Epithelial cell of esophagus (primary cell): ENCODE data around the gene JAM3.
A peak's percentile ranks its signal among the peaks of the same experiment; 100 is the strongest.
"Not testable (repeated sequence)": the region's sequence is repeated elsewhere in the genome, so short reads cannot be mapped to it uniquely, and the experiment has no call there.

Experiments used
- DNase-seq: peaks from one replicate; pipeline ENCODE4 v3.0.0; 2010; ENCODE audit warnings: low read depth
- H3K4me3 ChIP-seq: 2 replicates; pipeline ENCODE4 v1.5.1; 2011; ENCODE audit warnings: mild to moderate bottlenecking, low read length, control low read depth
- TF ChIP-seq, protein P1 (sequence below): IDR thresholded peaks from 2 replicates; pipeline ENCODE4 v1.5.1; 2011; ENCODE audit warnings: low read depth, mild to moderate bottlenecking, low read length, control low read depth, inconsistent platforms; ENCODE audit not compliant: insufficient read depth; ENCODE audit errors: missing control alignments

JAM3 gene

DNA sequence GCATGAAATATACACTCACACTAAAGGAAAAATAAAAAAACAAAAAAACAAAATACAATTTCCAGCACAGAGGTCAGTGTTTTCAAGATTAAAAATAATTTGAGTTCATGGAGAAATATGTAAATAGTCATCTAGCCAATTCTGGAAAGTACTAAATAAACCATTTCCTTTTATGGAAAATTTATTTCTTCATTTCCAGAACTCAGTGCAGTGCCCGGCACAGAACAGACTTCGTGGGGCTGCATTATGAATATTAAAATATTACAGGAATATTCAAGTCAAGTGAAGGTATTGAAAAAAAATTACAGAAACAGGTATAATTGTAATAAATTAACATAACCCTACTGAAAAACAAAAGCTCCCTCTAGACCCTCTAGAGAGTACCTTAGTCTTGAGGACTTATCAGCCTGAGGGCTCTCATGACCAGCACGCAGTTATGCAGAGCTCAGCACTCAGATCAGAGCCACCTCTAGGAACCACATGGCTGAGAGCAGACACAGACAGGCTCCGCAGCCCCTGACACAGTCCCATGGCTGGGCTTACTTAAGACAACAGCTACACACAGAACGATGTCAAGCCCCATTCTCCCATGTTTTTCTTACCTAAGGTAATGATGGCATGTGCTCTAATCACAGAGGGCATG is 109.3 kb downstream of the JAM3 start:
- no peak overlapping the region for H3K4me3 ChIP-seq
- no peak for DNase-seq
- TF ChIP-seq, protein P1, sequence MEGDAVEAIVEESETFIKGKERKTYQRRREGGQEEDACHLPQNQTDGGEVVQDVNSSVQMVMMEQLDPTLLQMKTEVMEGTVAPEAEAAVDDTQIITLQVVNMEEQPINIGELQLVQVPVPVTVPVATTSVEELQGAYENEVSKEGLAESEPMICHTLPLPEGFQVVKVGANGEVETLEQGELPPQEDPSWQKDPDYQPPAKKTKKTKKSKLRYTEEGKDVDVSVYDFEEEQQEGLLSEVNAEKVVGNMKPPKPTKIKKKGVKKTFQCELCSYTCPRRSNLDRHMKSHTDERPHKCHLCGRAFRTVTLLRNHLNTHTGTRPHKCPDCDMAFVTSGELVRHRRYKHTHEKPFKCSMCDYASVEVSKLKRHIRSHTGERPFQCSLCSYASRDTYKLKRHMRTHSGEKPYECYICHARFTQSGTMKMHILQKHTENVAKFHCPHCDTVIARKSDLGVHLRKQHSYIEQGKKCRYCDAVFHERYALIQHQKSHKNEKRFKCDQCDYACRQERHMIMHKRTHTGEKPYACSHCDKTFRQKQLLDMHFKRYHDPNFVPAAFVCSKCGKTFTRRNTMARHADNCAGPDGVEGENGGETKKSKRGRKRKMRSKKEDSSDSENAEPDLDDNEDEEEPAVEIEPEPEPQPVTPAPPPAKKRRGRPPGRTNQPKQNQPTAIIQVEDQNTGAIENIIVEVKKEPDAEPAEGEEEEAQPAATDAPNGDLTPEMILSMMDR, result no peak

DNA sequence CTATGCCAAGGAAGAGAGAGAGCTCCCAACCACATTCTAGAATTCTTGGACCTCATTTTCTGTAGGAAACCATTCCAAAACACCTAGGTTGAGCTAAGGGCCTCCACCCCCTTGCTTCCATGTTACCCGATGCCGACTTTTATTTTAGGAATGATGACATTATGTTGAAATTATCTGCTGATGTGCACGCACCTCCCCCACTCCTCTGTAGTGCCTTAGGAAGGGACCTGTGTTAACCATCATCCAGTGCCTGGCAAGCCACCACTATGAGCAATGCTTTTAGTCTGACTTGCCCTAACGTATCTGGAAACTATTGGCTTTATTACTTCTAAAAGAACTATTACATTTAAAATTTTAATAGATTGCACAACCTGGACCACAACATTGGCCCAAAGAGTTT is 112.8 kb downstream of the JAM3 start:
- TF ChIP-seq, protein P1, result no peak
- DNase-seq, result peak; percentile 40

DNA sequence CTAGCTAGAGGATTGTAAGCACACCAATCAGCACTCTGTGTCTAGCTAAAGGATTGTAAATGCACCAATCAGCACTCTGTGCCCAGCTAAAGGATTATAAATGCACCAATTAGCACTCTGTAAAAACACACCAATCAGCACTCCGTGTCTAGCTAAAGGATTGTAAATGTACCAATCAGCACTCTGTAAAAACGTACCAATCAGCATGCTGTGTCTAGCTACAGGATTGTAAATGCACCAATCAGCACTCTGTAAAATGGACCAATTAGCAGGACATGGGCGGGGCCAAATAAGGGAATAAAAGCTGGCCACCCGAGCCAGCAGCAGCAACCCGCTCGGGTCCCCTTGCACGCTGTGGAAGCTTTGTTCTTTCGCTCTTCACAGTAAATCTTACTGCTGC is 119.2 kb downstream of the JAM3 start:
- H3K4me3 ChIP-seq, DNase-seq: not testable (repeated sequence)

More for the DNA sequence above, 112.8 kb downstream of the JAM3 start:
- no peak overlapping the region for H3K4me3 ChIP-seq

DNA sequence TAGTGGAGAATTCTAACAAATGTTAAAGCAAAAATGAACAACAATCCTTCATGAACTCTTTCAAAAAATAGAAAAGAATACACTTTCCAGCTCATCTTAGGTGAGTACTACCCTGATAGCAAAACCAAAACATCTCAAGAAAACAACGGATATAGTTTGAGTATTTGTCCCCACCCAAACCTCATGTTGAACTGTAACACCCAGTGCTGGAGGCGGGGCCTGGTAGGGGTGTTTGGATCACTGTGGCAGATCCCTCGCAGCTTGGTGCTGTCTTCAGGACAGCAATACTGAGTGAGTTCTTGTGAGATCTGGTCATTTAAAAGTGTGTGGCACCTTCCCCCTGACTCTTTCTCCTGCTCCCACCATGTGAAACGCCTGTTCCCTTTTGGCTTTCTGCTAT is 127.9 kb downstream of the JAM3 start:
- H3K4me3 ChIP-seq, result no peak overlapping the region
- DNase-seq, result no peak
- TF ChIP-seq, protein P1, result no peak

DNA sequence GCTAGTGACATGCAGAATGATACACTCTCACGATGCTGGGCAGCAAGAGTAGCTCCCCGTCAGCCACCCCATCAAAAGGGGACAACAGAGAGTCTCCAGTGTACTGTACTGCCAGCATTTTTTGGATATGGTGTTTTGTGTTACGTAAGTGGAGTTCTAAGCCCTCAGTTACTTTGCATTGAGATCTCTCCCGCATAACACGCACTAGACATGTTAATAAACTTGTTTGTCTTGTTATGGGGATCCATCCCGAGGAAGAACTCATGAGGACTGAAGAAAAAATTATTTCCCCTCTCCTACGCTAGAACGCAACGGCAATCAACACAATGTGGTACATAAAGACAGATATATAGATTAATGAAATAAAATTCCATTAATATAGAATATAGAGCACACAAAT is 130.7 kb downstream of the JAM3 start:
- no peak for DNase-seq
- no peak overlapping the region for H3K4me3 ChIP-seq
- TF ChIP-seq, protein P1, result no peak

DNA sequence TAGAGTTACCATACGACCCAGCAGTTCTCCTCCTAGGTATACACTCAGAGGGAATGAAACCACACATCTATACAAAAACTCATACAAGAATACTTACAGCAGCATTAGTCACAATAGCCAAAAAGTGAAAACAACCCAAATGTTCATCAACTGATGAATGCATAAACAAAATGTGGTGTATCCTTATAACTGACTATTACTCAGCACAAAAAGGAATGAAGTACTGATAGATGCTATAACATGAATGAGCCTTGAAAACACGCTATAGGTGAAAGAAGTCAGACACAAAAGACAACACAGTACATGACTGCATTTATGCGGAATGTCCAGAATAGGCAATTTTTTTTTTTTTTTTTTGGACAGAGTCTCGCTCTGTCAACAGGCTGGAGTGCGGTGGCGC is 131.8 kb downstream of the JAM3 start:
- no peak for DNase-seq
- TF ChIP-seq, protein P1, result no peak
- H3K4me3 ChIP-seq, result no peak overlapping the region
